SKM-1 treated with dmso at 0.1 percent for 144 hours (cell line): ENCODE results near the gene SLC43A3.
"Not testable (repeated sequence)": the region's sequence is repeated elsewhere in the genome, so short reads cannot be mapped to it uniquely, and the experiment has no call there.

Source experiments
- DNase-seq: peaks from one replicate; lab custom pipeline; 2025; ENCODE audit not compliant: unreplicated experiment; lab: John Stamatoyannopoulos, UW

Gene SLC43A3

DNA sequence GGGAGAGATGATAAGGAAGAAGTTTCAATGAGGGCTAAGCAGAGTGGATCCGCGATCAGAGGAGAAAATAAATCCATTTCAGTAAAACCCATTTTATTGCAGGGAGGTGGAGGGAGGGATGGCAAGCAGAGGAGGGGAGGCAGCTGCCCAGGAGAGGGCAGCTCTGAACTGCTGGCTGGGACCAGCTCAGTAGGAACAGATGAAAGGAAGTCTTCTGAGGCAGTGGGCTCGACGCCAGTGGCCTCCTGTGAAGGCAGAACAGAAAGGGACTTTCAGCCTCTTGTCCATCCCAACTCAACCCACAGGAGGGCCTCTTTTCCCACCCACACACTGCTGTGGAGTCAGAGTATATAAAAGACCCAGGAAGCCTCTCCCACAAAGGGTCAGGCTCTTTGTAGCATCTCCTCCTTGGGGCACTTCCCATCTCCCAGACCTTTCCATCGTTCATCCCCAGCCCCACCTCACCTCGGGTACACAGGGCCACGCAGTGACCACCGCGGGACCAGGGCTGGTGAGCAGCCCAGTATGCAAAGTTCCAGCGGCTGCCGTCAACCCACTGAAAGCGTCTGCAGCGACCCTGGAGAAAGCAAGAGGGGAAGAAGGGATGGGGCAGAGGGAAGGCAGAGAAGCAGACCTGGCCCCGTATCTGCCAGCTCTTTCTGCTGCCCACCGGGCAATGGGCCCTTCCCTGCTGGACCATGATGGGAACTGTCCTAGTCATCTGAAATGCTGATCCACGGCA is 39.5 kb downstream of the SLC43A3 start:
- no peak for DNase-seq

DNA sequence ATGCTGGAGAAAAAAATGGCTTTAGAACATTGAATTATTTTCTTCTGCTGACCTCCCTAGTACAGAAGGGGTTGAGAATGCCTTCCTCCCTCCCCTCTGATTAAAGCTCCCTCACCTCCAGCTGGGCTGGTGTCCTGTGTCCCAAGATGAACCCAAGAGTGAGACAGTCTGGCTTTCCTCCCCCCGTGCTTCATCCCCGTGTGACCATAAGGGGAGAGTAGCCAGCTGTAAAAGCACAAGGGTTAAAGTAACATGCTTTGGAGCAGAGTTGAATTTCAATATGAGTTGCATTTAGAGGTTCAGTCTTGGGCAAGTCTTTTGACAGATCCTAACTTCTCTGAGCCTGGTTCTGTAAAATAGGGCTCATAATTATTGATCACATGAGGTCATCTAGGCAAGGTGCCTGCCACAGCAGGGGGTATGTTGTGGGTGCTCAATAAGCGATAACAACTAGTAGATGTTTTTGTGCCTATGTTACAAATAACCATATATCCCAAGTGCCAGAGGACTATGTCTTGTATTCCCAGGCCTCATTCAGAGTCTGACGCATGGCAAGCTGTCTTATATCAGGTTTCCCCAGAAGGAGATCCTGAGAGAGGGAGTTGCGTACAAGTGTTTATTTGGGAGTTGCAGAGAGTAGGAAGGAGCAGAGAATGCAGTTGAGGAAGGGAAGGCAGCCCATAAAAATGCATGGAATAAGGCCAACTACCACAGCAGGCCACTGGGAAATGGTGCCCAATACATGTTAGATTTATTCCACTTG is 40.6 kb downstream of the SLC43A3 start:
- DNase-seq = no peak

DNA sequence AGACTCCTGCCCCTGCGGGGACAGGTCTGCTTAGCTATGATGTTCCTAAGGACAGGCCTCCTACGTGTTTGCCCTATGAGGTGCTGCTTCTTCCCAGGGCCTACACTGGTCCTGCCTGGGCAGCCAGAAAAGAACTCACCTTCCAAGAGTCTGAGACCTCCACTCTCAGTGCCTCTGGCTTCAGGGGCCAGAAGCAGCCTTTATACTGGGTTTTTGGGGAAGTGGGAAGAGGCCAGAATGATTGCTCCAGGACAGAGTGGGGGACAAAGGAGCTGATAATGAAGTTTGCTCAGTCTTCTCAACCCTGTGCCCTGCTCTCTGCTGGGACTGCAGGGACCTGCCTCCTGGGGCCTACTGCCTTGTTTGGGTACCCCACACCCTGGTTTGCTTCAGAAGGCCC is 45.9 kb downstream of the SLC43A3 start, which contains the start of gene PRG3:
TSS of gene PRG3 (minus strand) at position 176 of the 400 bp plus-strand sequence. CDS start 442 bp downstream, outside the sequence.
- no peak for DNase-seq

DNA sequence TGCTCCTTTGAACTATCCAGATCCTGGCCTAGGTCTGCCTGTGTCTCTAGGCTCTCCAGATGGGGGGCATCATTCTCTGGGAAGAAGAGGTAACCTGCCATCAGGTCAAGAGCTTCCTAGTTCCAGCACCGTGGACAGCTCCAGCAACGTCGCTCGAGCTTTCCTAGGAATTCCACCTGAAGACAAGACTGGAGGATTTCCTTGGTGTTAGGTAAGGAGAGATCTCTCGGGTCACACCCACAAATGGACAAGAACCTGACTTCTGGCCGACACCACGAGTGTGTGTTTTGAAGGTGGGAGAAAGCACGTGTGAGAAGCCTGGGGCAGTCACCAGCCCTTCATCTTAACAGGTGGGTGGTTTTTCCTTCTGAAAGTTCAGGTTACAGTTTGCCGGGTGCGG is 47.2 kb downstream of the SLC43A3 start:
- DNase-seq = no peak

DNA sequence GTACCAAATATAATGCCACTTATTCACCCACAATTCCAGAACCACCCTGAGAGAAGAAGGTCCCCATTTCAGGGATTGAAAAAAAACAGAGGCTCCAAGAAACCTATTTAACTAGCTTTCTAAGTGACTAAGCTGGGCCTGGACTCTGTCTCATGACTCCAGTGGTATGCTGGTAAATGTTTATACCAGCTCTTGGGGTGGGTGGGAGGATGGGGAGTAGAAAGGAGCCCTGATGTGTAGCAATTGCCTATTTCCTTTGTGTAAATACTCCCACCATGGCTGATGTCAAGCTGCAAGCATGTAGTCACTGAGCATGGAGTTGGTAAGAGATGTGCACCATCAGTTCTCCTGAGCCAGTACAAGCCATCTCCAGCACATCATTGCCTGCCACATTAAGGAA is 48.7 kb downstream of the SLC43A3 start:
- no peak for DNase-seq

DNA sequence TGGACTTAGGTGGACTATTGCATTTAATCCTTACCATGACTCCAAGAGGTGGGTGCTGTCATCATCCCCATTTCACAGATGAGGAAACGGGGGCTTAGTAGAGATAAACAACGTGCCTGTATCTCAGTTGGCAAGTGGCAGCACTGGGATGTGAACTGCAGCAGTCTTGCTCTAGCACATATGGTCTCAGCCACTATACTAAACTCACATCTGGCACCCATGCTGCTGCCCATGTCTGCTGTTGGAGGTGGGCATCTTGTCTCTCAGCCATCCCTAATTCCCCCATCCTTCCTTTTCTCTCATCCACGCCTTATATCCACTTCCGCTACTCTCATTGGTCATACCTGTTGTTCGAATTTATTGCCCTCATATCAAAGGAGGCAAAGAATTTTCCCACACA is 49.8 kb downstream of the SLC43A3 start:
- no peak for DNase-seq

DNA sequence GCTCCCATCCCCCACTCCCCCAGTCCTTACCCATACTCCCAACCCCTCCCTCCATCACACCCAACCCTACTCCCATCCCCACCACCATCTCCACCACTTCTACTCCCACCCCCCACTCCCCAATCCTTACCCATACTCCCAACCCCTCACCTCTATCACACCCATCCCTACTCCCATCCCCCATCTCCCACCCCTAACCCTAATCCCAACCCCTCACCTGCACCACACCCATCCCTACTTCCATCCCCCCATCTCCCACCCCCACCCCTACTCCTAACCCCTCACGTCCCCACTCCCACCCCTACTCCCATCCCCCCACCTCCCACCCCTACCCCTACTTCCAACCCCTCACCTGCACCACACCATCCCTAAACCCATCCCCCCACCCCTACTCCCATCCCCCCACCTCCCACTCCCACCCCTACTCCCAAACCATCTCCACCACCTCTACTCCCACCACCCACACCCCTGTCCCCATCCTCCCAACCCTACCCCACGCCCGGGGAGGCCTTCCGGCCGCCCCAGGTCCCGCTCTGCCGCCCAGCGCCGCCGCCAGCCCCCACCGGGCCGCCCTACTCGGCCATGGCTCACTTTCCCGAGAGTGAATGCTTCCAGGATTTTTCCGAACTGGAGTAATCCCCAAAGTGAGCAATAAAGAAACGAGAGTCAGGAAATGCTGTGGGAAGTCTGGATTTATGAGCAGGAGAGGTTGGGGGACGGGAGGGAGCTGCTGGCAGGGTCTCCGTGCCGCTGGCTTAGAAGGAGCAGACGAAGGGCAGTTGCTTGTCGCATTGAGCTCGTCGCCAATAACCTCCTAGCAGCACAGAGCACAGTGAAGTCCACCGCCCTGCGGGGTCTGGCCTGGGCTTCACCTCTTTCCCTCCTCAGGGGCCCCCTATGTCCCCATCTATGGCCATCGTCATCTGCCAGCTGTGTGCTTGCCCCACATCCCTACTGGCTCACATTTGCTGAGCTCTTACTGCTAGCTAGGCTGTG is 50.5 kb downstream of the SLC43A3 start:
- DNase-seq = no peak

DNA sequence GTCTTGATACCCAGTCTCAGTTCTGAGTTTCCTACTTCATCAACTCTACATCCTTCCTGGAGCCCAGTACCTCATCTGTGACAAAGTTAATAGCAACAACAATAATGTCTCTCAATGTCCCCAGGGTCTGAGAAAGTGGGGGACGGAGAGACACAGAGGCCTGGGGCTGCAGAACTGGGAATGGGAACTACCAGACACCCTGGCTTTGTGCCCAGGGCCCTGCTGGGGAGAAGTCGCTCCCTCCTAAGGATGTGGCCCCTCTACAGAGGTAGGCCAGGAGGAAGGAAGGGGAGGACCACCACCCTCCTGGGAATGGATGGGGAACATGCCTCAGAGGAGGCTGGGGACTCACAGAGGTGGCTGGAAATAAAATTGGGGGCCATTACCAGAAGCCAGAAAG is 51.4 kb downstream of the SLC43A3 start:
- no peak for DNase-seq

DNA sequence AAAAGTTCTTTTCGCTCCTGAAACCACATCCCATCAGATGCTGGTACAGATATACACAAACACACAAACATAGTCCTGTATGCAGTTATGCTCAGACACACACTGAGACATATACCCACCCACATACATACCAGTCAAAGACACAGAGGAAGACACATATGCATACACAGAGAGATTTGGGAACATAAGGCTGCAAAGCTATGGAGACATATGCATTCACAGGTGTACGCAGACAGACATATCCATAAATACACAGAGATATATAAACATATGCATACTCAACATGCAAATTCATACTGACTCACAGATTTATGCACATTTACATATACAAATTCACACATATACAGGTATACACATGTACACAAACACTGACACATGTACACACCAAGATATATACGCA is 52.0 kb downstream of the SLC43A3 start:
- DNase-seq = no peak

DNA sequence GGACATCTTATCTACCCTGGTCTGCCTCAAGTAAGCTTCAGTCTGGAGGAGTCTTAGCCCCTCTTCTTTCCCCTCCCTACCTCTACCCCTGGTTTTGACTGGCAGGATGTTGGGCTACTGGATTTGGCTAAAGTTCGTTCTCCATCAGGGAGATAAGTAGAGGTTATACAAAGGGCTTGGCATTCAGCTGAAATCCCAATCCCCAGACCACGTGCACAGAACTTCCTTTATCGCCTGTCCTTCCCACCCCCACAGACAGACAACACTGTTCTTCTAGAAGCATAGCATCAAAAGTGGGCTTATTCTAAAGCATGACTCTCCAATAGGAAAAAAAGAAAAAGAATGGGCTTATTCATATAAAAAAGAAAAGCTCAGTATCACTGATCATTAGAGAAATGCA is 53.8 kb downstream of the SLC43A3 start:
- DNase-seq = no peak

DNA sequence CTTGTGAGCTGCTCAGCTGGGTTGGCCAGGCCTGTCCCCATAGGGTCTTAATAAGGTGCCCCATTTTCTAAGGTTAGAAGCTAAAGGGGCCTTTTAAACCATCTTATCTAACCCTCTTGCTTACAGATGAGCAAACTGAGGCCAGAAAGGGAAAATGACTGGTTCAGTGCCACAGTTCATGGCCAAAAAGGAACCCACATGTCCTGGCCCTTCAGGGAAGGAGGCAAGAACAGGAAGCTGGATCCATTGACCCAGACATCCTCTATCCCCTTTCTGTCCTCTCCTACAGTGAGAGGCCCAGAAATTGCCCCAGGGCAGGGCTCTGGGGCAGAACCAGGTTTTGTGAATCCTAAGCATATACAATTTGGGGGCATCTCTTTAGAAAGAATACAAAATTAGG is 56.0 kb downstream of the SLC43A3 start:
- DNase-seq = no peak

DNA sequence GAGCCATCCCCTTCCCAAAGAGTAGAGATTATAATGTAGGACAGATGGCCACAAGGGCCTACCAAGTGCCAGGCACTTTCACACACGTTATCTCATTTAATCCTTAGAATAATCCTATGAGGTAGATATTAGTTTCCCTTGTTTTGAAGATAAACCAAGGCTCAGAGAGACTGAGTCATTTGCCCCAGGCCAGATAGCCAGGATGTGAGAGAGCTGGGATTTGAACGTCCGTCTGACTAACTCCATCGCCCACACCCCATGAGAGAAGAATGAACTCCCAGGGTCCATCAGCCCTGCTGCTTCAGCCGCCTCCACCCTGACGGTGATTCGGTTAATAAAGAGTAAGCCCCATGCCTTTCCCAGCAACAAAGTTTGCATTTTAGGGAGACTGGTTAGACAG is 56.7 kb downstream of the SLC43A3 start:
- DNase-seq = no peak

DNA sequence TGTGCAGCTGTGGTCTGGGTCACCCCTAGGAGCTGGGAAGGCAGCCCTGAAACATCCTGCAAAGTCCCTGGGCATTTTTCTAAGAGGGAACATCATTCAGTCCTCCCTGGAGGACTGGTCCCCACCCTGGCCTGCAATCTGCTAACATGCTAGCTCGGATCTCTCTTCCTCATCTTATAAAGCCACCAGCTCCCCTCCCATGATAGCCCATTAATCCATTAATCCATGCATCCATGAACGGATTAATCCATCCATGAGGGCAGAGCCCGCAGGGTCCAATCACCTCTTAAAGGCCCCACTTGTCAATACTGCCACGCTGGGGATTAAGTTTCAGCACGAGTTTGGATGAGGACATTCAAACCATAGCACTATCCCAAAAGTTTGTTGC is 58.1 kb downstream of the SLC43A3 start:
- DNase-seq = no peak

DNA sequence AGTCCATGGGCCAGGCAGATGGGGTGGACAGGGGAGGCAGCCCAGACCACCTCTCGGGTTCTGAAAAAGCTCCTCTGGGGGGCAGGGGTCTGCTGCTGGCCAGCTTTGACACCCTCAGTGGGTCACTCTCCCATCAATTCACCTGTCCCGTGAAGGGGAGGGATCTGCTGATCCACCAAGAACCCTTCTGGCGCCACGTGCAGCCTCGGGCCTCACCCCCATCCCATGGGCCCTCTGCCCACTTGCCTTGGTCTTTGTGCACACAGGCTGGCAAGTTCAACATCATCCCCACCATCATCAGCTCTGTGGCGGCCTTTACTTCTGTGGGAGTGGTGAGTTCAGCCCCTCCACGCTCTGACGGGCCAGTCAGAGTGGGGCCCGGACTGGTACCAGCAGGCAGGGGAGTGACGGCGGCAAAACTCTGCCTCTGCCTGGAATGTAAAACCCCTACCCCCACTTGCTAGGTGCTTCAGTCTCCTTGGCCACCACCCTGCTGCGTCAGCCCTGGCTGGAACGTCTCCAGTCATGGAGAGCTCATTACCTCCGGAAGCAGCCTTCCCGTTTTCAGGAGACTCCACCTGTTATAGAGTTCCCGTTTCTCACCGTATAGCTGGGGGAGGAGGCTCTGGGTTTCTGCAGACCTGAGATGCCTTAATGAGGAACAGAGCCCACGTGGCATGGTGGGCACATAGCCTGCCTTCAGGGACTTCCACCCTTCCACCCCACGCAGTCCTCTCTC is 58.6 kb downstream of the SLC43A3 start:
- DNase-seq = no peak

DNA sequence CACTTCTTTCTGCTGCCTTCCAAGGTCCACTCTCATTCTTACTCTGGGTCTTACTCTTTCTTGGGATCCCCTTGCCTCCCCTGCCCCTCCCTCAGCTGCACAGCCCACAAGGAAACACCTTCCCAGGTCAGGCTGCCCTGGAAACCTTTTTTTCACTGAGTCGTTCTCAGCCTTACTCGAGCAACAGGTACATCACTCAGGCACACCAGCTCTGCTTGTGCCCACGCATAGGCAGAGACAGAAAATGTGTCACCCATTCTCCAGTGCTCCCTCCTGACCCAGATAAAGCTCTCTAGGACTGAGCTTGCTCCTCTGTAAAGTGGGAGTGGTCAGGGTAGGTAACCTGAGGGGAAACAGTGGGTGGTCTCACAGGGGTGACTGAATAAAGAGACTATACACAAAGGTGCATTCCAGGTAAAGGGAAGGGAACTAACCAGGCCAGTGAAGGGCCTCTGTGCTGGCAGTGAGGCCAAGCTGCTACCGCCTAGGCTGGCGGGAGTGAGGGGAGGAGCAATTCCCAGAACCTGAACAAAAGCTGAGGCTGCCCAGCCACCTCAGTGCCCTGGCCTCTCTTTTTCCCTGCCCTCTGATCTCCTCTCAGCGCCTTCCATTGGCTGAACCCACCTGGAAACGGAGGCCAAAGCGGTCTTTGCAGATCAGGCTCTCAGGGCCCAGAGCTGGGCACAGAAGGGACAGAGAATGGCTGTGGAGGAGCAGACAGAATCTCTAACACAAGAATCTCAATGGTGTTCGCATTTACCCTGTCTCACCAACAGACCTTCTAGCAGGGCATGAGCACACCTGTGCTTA is 61.9 kb downstream of the SLC43A3 start:
- no peak for DNase-seq

DNA sequence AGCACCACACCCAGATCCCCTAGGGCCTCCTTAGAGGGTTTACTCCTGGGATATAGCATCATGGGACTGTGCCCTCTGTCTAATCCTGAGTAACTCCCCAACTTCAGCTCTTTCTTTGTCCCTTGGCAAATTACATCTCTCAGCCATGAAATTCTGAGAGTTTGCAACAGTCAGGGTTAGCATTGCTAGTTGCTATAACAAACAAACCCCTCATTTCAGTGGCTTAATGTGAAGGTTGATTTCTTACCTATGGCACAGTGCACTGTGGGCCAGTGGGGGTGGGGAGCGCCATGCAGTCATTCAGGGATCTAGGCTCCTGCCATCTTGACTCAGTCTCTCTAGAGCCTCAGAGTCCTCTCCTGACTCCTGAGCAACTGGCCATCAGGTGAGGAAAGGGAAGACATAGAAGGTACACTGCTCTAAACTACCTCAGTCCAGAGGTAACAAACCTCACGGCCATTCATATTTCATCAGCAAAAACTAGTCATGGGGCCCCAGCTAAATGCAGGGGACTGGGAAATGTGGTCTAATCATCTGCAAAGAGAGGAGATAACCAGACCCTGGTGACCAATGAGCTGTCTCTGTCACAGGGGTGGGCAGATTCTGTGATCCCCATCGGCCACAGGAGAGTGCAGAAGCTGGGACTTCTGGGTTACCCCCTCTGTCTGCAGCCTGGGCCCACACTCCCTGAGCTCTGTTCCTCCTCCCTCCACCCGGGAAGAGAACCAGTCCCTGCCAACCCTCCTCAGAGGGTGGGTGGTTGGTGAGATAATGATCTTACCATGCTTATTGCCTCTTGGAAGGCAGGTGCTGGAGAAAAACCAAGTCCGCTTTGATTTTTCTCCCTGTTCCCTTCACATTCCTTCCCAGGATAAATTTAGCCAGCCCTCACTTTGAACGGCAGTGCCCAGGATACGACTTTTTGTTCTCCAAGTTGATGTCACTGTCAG is 63.5 kb downstream of the SLC43A3 start:
- DNase-seq = no peak

DNA sequence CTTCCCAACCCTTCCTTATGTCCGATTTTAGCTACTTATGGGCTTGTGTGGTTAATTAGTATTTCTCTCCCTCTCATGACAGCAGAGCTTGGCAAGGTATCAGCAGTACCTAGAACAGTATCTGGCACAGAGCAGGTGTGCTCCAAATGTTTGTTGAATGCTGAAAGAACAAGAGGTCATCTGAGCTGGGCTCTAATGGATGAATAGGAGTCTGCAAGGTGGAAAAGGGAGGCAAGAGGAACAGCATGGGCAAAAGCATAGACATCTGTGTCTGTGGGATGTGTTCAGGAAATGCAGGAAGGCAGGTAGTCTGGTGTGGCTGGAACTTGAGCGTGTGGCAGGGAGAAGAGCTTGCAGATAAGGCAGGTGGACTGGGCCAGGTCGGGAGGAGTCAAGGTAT is 65.0 kb downstream of the SLC43A3 start:
- no peak for DNase-seq

DNA sequence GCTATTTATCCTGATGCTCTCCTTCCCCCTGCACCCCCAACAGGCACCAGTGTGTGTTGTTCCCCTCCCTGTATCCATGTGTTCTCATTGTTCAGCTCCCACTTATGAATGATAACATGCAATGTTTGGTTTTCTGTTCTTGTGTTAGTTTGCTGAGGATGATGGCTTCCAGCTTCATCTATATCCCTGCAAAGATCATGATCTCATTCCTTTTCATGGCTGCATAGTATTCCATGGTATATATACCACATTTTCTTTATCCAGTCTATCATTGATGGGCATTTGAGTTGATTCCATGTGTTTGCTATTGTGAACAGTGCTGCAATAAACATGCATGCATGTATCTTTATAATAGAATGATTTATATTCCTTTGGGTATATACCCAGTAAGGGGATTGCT is 65.5 kb downstream of the SLC43A3 start:
- not testable (repeated sequence) for DNase-seq

DNA sequence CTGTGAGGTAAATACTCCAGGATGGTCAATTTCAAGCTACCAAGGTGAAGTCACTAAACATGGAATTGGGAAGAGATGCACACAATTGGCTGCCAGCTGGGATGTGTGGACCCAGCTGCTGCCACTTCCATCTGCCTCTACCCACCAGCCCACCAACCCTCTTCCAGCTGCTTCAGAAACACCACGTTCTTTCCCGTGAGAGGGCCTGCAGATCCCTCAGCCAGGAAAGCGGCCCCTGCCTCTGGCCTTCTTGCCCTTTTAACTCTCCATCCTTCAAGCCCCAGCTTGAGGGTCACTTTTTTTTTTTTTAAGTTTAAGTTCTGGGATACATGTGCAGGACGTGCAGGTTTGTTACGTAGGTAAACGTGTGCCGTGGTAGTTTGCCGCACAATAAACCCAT is 65.9 kb downstream of the SLC43A3 start:
- no peak for DNase-seq
